ENCODE data around the gene TTC33. TPM values are rescaled to one million over a fixed set of nuclear protein-coding genes. Genes with fewer than 3 reads are reported as not detected.

TTC33 gene
- total and polyA plus RNA-seq, 10 donors = 4.3 to 17.9 (median 13.7) TPM

DNA sequence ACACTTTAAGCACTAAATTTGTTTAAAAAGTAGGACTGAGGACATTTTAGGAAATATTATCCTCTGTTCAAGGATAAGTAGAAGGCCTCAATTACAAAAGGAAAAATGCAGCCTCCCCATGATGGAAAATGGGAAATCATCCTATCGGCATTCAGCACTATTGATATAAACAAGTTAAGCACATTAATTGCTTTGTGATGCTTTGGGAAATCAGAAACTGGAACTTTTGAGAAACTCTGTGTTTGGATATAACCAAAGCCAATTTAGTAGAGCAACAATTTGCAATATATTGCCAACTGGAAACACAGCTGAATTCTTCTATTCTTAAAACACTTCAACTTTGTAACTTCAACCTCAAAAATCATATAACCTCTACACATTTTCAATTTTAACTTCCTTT, 141.3 kb downstream of the TTC33 start:
- no peak for DNase-seq
- intact Hi-C loops (cut with DNase I; ENCODE audit: low total_unique reads) = no loop called here
- H3K27me3 ChIP-seq (replicated peaks in 1 of 7) = no peaks in the 10 kb centered on the region
- 91 to 98% (median 93%) methylated on average over 1 of the region's 1 CpG for WGBS, 5 donors
- no peaks in the 10 kb centered on the region for H3K9me3 ChIP-seq
- peaks cover 0 to 30% (median 2%) of the 10 kb centered on the region in 6 donors for H3K4me1 ChIP-seq
- peak overlapping the region in 1 of 8 donors; percentile 79 for H3K27ac ChIP-seq
- TF ChIP-seq POLR2A (IDR thresholded peaks at IDR 0.05) = no peak
- no peak for TF ChIP-seq POLR2AphosphoS5 (IDR thresholded peaks at IDR 0.05)
- TF ChIP-seq, protein P1, sequence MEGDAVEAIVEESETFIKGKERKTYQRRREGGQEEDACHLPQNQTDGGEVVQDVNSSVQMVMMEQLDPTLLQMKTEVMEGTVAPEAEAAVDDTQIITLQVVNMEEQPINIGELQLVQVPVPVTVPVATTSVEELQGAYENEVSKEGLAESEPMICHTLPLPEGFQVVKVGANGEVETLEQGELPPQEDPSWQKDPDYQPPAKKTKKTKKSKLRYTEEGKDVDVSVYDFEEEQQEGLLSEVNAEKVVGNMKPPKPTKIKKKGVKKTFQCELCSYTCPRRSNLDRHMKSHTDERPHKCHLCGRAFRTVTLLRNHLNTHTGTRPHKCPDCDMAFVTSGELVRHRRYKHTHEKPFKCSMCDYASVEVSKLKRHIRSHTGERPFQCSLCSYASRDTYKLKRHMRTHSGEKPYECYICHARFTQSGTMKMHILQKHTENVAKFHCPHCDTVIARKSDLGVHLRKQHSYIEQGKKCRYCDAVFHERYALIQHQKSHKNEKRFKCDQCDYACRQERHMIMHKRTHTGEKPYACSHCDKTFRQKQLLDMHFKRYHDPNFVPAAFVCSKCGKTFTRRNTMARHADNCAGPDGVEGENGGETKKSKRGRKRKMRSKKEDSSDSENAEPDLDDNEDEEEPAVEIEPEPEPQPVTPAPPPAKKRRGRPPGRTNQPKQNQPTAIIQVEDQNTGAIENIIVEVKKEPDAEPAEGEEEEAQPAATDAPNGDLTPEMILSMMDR (IDR thresholded peaks at IDR 0.05 in 8 of 11, conservative IDR thresholded peaks at IDR 0.05 in 3 of 11) = no peak
- no peaks in the 10 kb centered on the region for H3K36me3 ChIP-seq
- H3K4me3 ChIP-seq = no peak overlapping the region

DNA sequence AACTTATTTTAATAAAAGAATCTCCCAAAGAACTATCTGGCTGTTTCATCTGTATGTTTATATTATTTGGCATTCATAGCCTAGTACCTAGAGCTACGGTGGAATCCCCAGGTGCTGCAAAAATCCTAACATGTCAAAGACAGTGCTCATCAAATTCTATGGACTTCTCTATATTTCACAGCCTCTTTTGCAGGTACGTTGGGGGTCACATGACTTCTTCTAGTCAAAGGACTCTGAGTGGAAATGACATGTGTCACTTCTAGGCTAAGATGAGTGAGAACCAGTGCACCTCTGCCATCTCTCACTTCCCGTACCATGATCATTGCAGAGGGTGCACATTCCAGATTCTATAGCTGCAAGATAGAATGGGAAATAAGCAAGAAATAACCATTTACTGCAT, 148.6 kb downstream of the TTC33 start:
- 71 to 81% (median 78%) methylated on average over 3 of the region's 3 CpGs for whole genome bisulfite sequencing, 5 donors
- Histone ChIP-seq H3K9me3 (no peaks in the 10 kb centered on the region), H3K36me3 (no peaks in the 10 kb centered on the region), H3K27ac (no peak overlapping the region), H3K27me3 (replicated peaks in 1 of 7) (no peaks in the 10 kb centered on the region), H3K4me1 (peaks cover 9 to 29% (median 16%) of the 10 kb centered on the region in 6 donors), H3K4me3 (no peak overlapping the region)
- no peak for DNase-seq
- TF ChIP-seq, protein P1 (IDR thresholded peaks at IDR 0.05 in 8 of 11, conservative IDR thresholded peaks at IDR 0.05 in 3 of 11) = no peak
- no peak for TF ChIP-seq POLR2A (IDR thresholded peaks at IDR 0.05)
- TF ChIP-seq POLR2AphosphoS5 (IDR thresholded peaks at IDR 0.05) = no peak
- intact Hi-C loops (cut with DNase I; ENCODE audit: low total_unique reads) = no loop called here

DNA sequence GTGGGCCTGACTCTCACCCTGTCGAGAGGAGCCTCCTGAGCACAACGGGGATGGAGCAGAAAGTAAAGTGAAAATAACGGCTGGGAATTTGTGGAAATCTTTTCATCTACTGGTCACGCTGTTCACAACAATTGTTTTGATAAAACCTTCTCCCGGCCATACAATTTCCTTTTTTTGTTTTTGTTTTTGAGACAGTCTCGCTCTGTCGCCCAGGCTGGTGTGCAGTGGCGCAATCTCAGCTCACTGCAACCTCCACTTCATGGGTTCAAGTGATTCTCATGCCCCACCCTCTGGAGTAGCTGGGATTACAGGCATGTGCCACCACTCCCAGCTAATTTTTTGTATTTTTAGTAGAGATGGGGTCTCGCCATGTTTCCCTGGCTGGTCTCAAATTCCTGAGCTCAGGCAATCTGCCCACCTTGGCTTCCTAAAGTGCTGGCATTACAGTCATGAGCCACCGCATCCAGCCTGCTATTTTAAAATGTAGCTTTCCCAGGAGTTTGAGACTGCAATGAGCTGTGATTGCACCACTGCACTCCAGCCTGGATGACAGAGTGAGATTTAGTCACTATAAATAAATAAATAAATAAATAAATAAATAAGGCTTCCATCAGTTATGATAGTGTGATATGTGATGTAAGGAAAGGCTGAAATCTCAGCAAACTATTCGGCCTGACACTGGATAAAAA, 149.5 kb downstream of the TTC33 start:
- intact Hi-C loops (cut with DNase I; ENCODE audit: low total_unique reads) = no loop called here
- Histone ChIP-seq H3K27ac (peak overlapping the region in 7 of 8 donors; percentile 23 to 67 (median 52)), H3K36me3 (no peaks in the 10 kb centered on the region), H3K4me1 (peaks cover 9 to 36% (median 16%) of the 10 kb centered on the region in 6 donors), H3K9me3 (no peaks in the 10 kb centered on the region), H3K4me3 (peak overlapping the region in 1 of 8 donors; percentile 38), H3K27me3 (replicated peaks in 1 of 7) (no peaks in the 10 kb centered on the region)
- no peak for TF ChIP-seq POLR2AphosphoS5 (IDR thresholded peaks at IDR 0.05)
- TF ChIP-seq, protein P1 (IDR thresholded peaks at IDR 0.05 in 8 of 11, conservative IDR thresholded peaks at IDR 0.05 in 3 of 11) = no peak
- no peak for TF ChIP-seq POLR2A (IDR thresholded peaks at IDR 0.05)
- no peak for DNase-seq
- 51 to 58% (median 57%) methylated on average over 11 of the region's 11 CpGs for WGBS, 5 donors

DNA sequence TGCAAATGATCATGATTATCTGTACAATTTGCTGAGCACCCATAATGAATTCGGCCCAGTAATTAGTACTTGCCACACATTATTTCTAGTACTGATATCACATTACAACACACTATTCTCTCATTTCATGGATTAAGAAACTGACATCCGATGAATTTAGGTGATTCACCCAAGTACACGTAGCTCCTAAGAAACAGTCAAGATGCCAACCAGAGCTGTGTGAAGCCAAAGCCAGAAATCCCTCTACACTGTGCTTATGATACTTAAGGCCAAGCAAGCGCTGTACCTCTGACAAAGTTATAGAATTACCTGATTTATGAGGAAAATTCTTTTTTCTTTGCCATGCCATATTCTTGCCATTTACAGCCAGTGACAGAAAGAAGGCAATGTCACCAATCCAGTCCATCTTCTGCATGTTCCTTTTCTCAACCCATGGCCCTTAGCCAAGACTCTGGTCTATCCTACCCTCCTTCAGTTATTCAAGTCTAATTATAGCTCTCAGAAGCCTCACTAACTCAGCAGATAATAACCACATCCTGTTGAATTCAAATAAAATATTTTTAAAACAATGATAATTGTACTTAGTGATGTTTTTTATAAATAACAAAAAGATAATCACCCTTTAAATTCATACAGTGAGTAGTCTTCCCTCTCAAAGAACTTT, 150.3 kb downstream of the TTC33 start:
- intact Hi-C loops (cut with DNase I; ENCODE audit: low total_unique reads) = no loop called here
- TF ChIP-seq, protein P1 (IDR thresholded peaks at IDR 0.05 in 8 of 11, conservative IDR thresholded peaks at IDR 0.05 in 3 of 11) = no peak
- TF ChIP-seq POLR2A (IDR thresholded peaks at IDR 0.05) = no peak
- TF ChIP-seq POLR2AphosphoS5 (IDR thresholded peaks at IDR 0.05) = no peak
- Histone ChIP-seq H3K9me3 (no peaks in the 10 kb centered on the region), H3K27me3 (replicated peaks in 1 of 7) (no peaks in the 10 kb centered on the region), H3K36me3 (no peaks in the 10 kb centered on the region), H3K4me1 (peaks cover 9 to 39% (median 16%) of the 10 kb centered on the region in 6 donors), H3K4me3 (peak overlapping the region in 1 of 8 donors; percentile 38), H3K27ac (peak overlapping the region in 6 of 8 donors; percentile 34 to 67 (median 52))
- 85 to 95% (median 91%) methylated on average over 4 of the region's 4 CpGs for WGBS, 5 donors
- DNase-seq = no peak

Data from spleen (tissue), 11 donors.